ENCODE results near the gene CDC42BPB.

- TF ChIP-seq EZH2phosphoT487 (IDR thresholded peaks at IDR 0.05) (no peak), EZH2 (IDR thresholded peaks at IDR 0.05) (no peak), CTCF (IDR thresholded peaks at IDR 0.05) (no peak)
Measured at GRCh38 chr14:103001651-103002396, 55.5 kb downstream of the CDC42BPB start.

Data from neural progenitor cell (in vitro differentiated cells).